HFF-Myc (cell line): Measurements from ENCODE around the gene CEND1.

Experiments
- DNase-seq: peaks from one replicate; pipeline ENCODE4 v3.0.0-alpha.2; 2011; ENCODE audit warnings: low read depth; ENCODE audit errors: extremely low read depth
- H3K4me3 ChIP-seq: replicated peaks from 2 replicates; pipeline ENCODE4 v1.5.1; 2011; ENCODE audit warnings: low read depth, mild to moderate bottlenecking, control low read depth, low read length
- CTCF ChIP-seq: IDR thresholded peaks from 2 replicates; pipeline ENCODE4 v1.5.1; 2012; ENCODE audit warnings: mild to moderate bottlenecking, low read depth, low read length, control low read depth; ENCODE audit errors: missing control alignments

The CEND1 gene

GRCh38 chr11:771617-772204 is 18.2 kb downstream of the CEND1 start:
- no peak for TF ChIP-seq CTCF
- no peak for DNase-seq
- no peak overlapping the region for H3K4me3 ChIP-seq

GRCh38 chr11:770642-771616 is 19.0 kb downstream of the CEND1 start:
- TF ChIP-seq CTCF, result no peak
- no peak overlapping the region for H3K4me3 ChIP-seq
- no peak for DNase-seq

- no peak for DNase-seq
- no peak for TF ChIP-seq CTCF
- H3K4me3 ChIP-seq, result no peak overlapping the region
Measured at GRCh38 chr11:769887-770641, 19.8 kb downstream of the CEND1 start.

- no peak for DNase-seq
- no peak for TF ChIP-seq CTCF
Measured at GRCh38 chr11:767238-767637, 22.7 kb downstream of the CEND1 start.

GRCh38 chr11:766936-767210 is 23.0 kb downstream of the CEND1 start:
- DNase-seq, result no peak
- TF ChIP-seq CTCF, result no peak
- H3K4me3 ChIP-seq, result no peak overlapping the region

More at GRCh38 chr11:767238-767637, 22.7 kb downstream of the CEND1 start:
- no peak overlapping the region for H3K4me3 ChIP-seq

GRCh38 chr11:766106-766935 is 23.6 kb downstream of the CEND1 start:
- no peak for DNase-seq
- H3K4me3 ChIP-seq, result no peak overlapping the region
- TF ChIP-seq CTCF, result no peak
